C4-2B (cell line): ENCODE measurements around the gene CMTM8.

ENCODE experiments used
- H3K27ac ChIP-seq: fragments of 450-650 bp; 2 replicates; pipeline ENCODE4 v1.5.1; 2017
- ZFX ChIP-seq: fragments of 450-650 bp; IDR thresholded peaks from 2 replicates; pipeline ENCODE4 v1.6.1; 2017
- TF ChIP-seq, protein P1 (sequence below): fragments of 450-650 bp; conservative IDR thresholded peaks from 2 replicates; pipeline ENCODE4 v1.5.1; 2017; ENCODE audit warnings: mild to moderate bottlenecking

The CMTM8 gene

DNA sequence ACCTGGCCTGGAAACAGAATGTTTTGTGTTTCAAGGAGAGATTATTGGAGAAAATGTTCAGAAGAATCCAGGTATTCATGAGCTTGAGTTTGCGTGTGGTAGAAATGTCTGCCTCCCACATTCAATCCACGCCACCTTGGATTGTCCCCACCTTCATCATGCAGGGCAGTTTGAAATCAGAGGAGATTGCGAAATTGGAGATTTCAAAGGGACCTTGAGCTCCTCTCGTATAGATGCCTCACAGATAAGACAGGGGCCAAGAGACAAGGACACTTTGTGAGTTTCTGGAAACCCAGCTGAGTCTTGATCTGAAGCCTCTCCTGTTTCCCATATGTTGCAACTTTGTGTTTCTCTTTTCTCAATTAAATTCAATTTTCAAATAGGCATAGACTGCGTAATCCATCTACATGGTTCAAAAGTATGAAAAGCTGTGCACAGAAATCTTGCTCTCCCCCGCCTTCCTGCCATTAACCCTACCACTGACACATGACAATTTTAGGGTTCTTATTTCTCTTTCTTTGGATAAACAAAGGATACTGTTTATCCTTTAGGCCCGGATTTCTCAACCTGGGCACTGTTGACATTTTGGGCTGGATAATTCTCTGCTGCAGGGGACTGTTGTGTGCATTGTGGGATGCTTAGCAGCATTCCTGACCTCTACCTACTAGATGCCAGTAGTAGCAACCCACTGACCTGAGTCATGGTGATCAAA, 53.8 kb downstream of the CMTM8 start:
- H3K27ac ChIP-seq: no peak overlapping the region
- TF ChIP-seq ZFX: no peak

DNA sequence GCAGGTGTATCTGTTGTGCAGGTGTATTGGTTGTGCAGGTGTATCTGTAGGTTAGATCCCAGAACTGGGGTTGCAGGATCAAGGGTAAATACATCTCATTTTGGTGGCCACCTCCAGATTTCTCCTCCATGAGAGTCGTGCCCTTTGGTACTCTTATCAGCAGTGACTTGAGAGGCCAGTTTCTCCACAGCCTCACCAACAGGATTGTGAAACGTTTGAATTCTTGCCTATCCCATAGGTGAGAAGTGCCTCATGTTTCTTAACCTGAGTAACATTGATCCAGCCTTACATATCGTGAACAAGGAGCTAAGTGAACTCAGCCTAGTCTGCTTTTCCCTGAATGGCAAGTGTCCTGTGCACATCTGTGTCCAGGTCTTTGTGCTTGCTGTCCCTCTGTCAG, 55.4 kb downstream of the CMTM8 start:
- H3K27ac ChIP-seq: no peak overlapping the region
- TF ChIP-seq, protein P1, sequence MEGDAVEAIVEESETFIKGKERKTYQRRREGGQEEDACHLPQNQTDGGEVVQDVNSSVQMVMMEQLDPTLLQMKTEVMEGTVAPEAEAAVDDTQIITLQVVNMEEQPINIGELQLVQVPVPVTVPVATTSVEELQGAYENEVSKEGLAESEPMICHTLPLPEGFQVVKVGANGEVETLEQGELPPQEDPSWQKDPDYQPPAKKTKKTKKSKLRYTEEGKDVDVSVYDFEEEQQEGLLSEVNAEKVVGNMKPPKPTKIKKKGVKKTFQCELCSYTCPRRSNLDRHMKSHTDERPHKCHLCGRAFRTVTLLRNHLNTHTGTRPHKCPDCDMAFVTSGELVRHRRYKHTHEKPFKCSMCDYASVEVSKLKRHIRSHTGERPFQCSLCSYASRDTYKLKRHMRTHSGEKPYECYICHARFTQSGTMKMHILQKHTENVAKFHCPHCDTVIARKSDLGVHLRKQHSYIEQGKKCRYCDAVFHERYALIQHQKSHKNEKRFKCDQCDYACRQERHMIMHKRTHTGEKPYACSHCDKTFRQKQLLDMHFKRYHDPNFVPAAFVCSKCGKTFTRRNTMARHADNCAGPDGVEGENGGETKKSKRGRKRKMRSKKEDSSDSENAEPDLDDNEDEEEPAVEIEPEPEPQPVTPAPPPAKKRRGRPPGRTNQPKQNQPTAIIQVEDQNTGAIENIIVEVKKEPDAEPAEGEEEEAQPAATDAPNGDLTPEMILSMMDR: no peak
- no peak for TF ChIP-seq ZFX

DNA sequence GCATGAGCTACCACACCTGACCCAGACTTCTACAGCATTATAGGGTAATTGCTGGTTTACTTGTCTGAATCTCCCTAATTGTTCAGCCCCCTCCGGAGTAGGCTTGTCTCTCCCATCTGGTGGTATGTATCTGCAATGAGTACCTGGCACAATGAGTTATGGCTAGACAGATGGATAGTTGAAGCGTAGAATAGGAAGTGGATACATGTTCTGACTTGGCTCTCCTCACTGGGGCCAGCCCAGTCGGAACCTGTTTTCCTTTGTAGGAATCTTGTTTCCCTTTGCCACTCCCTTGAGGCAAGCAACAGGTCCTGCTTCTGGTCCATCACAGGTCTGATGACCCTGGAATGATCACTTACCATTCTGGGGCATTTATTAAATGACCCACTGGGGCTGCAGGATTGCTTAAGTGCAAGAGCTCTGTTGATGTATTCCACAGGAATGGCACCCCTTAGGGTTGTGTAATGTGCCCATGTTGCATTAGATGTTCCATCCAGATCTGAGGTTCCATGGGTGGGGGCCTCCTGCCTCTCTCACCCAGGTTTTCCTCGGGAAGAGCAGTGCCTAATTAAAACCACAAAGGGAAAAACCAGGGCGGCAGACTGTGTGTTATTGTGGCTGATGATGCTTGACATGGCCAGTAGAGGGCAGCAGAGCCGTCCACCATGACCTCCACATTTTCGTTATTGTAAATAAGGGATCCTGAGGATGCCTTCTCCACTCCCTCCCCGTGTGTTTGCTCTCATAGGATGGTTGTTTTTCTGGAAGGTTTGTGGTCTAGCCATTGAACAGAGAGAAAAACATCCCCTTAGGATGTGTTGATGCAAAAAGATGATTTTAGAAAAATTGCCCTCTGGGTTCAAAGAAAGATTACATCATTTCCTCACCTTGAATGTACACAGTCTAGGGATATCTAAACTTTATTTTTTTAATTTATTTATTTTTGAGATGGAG, 58.0 kb downstream of the CMTM8 start:
- H3K27ac ChIP-seq: no peak overlapping the region
- TF ChIP-seq, protein P1: peak; percentile 92
- no peak for TF ChIP-seq ZFX

DNA sequence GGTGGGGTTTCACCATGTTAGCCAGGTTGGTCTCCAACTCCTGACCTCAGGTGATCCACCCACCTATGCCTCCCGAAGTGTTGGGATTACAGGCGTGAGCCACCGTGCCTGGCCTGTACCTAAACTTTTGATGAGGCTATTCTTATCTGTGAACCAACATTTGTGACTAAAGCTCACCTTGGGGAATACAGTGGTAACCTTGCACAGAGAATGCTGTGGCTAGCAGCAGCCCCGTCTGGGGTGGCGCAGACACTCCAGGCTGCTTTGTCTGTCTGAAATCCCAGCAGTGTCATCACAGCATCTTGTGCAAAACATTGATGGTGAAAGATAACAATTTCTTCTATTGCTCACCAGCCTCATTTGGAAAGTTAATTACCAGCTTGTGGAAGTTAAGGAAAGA, 58.9 kb downstream of the CMTM8 start:
- no peak for TF ChIP-seq ZFX
- TF ChIP-seq, protein P1: no peak
- H3K27ac ChIP-seq: no peak overlapping the region

DNA sequence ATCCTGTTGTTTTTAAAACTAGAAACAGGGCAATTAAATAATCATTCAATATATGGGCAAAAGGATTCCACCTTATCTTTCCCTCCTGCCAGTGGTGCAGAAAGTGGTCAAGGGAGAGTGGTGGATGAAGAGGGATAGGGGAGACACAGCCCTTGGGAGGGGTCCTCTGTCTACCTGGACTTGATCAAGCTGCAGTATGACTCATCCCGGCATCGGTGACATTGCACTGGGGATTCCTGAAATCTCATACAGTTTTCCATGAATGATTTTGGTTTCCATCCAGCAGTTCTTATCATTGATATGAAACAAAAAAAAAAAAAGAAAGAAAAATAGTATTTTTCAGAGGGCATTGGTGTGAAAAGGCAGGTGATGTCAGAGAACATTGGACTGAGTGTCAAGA, 62.9 kb downstream of the CMTM8 start:
- H3K27ac ChIP-seq: no peak overlapping the region
- TF ChIP-seq, protein P1: no peak
- no peak for TF ChIP-seq ZFX

DNA sequence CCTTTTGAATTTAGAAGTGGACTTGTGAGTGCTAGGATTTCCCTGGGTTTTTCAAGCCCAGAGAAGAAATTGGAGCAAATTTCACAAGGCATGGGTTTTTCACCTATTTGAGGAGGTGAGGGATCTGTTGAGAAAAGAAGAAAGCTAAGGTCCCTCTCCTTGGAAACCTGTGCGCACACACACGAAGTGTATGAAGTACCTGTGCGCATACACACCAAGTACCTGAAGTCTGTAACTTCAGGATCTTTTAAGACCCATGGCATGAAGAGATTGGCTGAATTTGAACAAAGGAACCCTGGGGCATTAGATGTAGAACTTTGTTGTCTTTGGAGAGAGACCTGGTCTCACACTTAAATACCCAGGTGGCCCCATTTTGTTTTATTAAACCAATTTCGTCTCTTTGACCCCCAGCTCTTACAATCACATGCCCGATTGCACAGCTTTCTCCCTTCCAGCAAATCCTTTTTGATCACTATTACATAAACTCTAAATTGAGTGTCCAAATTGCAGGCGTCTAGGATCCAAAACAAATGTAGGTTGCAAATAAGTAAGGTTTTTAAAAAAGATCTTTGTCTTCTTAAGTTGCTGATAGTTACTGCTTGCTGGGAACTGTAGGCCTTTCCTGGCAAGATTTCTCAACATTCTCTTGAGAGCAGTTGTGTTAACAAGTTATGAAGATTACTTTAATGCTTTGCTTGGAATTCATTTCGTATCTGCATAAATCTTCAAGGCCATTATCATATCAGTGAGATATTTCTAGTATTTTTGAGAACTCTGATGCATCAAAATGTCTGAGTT, 64.3 kb downstream of the CMTM8 start:
- no peak for TF ChIP-seq ZFX
- TF ChIP-seq, protein P1: no peak
- no peak overlapping the region for H3K27ac ChIP-seq

DNA sequence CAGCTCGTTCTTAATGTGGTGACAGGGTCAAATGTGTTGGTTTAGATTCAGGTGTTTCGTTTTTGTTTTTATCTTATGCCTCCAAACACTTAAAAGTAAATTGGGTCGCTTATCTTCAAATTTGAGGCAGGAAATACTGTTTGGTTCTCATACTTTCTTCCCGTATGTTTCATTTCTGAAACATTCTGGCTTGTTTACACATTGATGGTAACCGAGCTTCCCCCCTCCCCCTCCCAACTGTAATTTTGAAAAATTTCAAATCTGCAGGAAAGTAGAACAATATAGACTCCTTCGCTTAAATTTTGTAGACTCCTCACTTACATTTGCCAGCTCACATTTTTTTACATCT, 64.9 kb downstream of the CMTM8 start:
- TF ChIP-seq, protein P1: no peak
- no peak for TF ChIP-seq ZFX
- no peak overlapping the region for H3K27ac ChIP-seq
